ENCODE results near the gene AIFM3. TPM values are rescaled to one million over a fixed set of nuclear protein-coding genes. Genes with fewer than 3 reads are reported as not detected.

The AIFM3 gene
- polyA plus RNA-seq, 4 donors, result 5.1 to 9.4 (median 6.1) TPM

DNA sequence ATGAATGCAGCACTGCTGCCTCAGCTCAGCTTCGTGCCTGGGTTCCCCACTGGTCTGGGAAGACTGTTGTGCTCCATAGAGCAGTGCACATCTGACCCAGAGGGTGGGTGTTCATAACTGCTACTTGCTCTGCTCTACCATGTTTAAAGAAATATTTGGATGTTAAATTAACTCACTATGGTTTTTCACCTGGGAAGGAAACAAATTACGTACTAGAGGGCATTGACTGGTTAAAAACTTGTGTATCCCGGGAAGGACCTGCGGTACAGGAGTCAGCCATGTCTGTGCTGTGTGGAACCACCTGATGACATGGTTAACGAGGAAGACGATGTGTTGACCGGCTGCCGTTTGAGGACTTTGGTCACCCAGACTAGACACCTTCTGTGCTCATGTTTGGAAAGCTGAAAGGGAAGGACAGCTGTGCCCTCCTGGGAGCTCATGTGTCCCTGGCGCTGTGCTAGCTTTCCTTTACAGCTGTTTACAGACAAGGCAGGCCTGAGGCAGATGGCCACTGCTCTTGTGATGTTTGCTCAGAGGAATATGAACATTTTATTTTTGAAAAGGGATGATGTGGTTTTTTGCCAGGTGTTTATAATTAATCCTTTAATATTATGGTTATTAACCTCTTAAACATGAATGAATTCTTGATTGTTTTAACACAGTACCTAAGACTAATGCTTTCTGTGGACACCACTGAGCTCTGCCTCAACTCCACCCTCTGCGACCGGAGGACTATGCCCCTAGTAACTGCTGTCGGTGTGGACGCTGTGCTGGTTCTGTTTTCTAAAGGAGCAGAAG is 14.3 kb upstream of the AIFM3 start:
- Histone ChIP-seq H3K36me3 (ENCODE audit: control insufficient read depth in 3 of 3, insufficient read depth in 2 of 3, low read depth in 1 of 3, low read length in 3 of 3) (peaks cover 7 to 55% (median 17%) of the 10 kb centered on the region in 3 donors), H3K9me3 (ENCODE audit: control insufficient read depth in 2 of 2, insufficient read depth in 1 of 2, low read depth in 1 of 2, low read length in 1 of 2) (no peaks in the 10 kb centered on the region), H3K27me3 (ENCODE audit: control insufficient read depth in 3 of 3, insufficient read depth in 3 of 3, low read length in 3 of 3) (no peaks in the 10 kb centered on the region), H3K4me1 (ENCODE audit: control insufficient read depth in 3 of 3, insufficient read depth in 2 of 3, low read depth in 1 of 3, low read length in 2 of 3) (peaks cover 5 to 88% (median 8%) of the 10 kb centered on the region in 3 donors), H3K27ac (ENCODE audit: low read depth in 1 of 3, low read length in 2 of 3) (peak overlapping the region; percentile 79 to 90 (median 81)), H3K4me3 (ENCODE audit: low read depth in 1 of 3, low read length in 3 of 3) (no peak overlapping the region)
- WGBS, 3 donors, result 16 to 64% (median 42%) methylated on average over 13 of the region's 13 CpGs
- DNase-seq, result peak; percentile 86 to 92
- FAIRE-seq, result no peak

DNA sequence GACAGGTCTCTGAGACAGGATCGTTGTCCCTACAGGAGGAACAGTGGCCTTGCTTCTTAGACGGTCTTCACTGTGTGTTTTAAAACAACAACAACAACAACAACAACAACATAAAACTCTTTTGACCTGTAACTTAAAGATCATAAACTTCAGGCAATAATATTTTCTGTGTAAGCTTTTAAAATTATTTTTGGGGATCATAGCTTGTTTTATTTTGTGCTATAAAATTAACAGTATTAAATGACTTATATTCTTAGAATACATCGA is 13.8 kb upstream of the AIFM3 start:
- Histone ChIP-seq H3K27me3 (ENCODE audit: control insufficient read depth in 3 of 3, insufficient read depth in 3 of 3, low read length in 3 of 3) (no peaks in the 10 kb centered on the region), H3K4me3 (ENCODE audit: low read depth in 1 of 3, low read length in 3 of 3) (no peak overlapping the region), H3K27ac (ENCODE audit: low read depth in 1 of 3, low read length in 2 of 3) (peak overlapping the region; percentile 79 to 90 (median 81)), H3K36me3 (ENCODE audit: control insufficient read depth in 3 of 3, insufficient read depth in 2 of 3, low read depth in 1 of 3, low read length in 3 of 3) (peaks cover 7 to 55% (median 17%) of the 10 kb centered on the region in 3 donors), H3K9me3 (ENCODE audit: control insufficient read depth in 2 of 2, insufficient read depth in 1 of 2, low read depth in 1 of 2, low read length in 1 of 2) (no peaks in the 10 kb centered on the region), H3K4me1 (ENCODE audit: control insufficient read depth in 3 of 3, insufficient read depth in 2 of 3, low read depth in 1 of 3, low read length in 2 of 3) (peaks cover 5 to 85% (median 11%) of the 10 kb centered on the region in 3 donors)
- DNase-seq (no peak), FAIRE-seq (no peak)
- 19 to 56% (median 40%) methylated on average over 3 of the region's 3 CpGs for WGBS, 3 donors

DNA sequence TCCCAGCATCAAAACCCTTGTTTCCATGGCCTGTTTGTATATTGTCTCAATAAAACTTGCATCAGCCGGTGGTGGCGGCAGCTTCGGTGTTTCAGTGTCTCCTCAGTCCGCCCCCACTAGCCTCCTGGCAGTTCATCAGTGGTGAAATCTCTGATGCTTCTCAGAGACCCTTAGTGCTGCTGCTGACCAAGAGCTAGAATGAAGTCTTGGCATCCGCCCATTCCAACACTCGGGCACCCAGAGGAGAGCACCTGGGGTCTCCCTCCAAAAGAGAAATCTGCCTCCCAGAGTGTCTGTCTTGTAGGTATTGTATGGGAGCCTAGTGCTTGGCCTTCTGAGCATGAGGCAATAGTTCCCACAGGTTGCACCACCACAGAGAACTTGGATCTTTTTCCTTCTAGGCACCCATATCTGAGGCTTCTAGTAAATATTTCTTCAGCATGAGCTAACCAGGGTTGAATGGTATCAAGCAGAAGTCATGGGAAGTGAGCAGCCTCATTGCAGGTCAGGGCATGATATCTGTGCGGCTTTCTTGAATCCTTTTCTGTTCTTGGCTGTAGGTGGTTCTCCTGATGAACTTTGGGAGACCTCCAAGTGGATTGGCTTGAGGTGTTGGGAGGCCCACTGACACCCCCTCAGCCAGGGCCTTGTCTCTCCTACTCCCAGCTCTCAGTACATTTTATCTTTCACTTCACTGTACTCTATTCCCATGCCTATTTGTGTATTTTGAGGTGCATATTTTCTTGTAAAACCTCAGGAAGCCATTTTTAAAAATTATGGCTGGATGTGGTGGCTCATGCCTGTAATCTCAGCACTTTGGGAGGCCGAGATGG is 13.2 kb upstream of the AIFM3 start:
- peaks cover 5 to 81% (median 11%) of the 10 kb centered on the region in 3 donors for H3K4me1 ChIP-seq (ENCODE audit: control insufficient read depth in 3 of 3, insufficient read depth in 2 of 3, low read depth in 1 of 3, low read length in 2 of 3)
- FAIRE-seq (no peak), DNase-seq (peak in 1 of 2 donors; percentile 81)
- 60 to 85% (median 78%) methylated on average over 8 of the region's 8 CpGs for WGBS, 3 donors
- no peaks in the 10 kb centered on the region for H3K27me3 ChIP-seq (ENCODE audit: control insufficient read depth in 3 of 3, insufficient read depth in 3 of 3, low read length in 3 of 3)
- peak overlapping the region; percentile 44 to 81 (median 64) for H3K27ac ChIP-seq (ENCODE audit: low read depth in 1 of 3, low read length in 2 of 3)
- no peaks in the 10 kb centered on the region for H3K9me3 ChIP-seq (ENCODE audit: control insufficient read depth in 2 of 2, insufficient read depth in 1 of 2, low read depth in 1 of 2, low read length in 1 of 2)
- no peak overlapping the region for H3K4me3 ChIP-seq (ENCODE audit: low read depth in 1 of 3, low read length in 3 of 3)
- H3K36me3 ChIP-seq (ENCODE audit: control insufficient read depth in 3 of 3, insufficient read depth in 2 of 3, low read depth in 1 of 3, low read length in 3 of 3), result peaks cover 7 to 55% (median 17%) of the 10 kb centered on the region in 3 donors

DNA sequence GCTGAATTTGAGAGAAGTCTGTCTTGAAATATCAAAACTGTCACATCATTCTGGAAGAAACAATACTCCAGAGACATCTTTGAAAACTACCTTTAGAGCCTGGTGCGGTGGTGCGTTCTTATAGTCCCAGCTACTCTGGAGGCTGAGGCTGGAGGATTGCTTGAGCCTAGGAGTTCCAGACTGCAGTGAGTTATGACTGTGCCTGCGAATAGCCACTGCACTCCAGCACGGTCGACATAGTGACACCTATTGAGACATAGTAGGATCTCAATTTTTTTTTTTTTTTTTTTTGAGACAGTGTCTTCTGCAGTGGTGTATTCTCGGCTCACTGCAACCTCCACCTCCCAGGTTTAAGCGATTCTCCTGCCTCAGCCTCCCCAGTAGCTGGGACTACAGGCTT is 11.5 kb upstream of the AIFM3 start:
- H3K36me3 ChIP-seq (ENCODE audit: control insufficient read depth in 3 of 3, insufficient read depth in 2 of 3, low read depth in 1 of 3, low read length in 3 of 3), result peaks cover 7 to 40% (median 11%) of the 10 kb centered on the region in 3 donors
- FAIRE-seq (no peak), DNase-seq (no peak)
- H3K4me1 ChIP-seq (ENCODE audit: control insufficient read depth in 3 of 3, insufficient read depth in 2 of 3, low read depth in 1 of 3, low read length in 2 of 3), result peaks cover 5 to 66% (median 9%) of the 10 kb centered on the region in 3 donors
- peak overlapping the region in 2 of 3 donors; percentile 92 to 93 for H3K27ac ChIP-seq (ENCODE audit: low read depth in 1 of 3, low read length in 2 of 3)
- no peaks in the 10 kb centered on the region for H3K9me3 ChIP-seq (ENCODE audit: control insufficient read depth in 2 of 2, insufficient read depth in 1 of 2, low read depth in 1 of 2, low read length in 1 of 2)
- H3K4me3 ChIP-seq (ENCODE audit: low read depth in 1 of 3, low read length in 3 of 3), result no peak overlapping the region
- WGBS, 3 donors, result 69 to 74% (median 70%) methylated on average over 7 of the region's 7 CpGs
- H3K27me3 ChIP-seq (ENCODE audit: control insufficient read depth in 3 of 3, insufficient read depth in 3 of 3, low read length in 3 of 3), result no peaks in the 10 kb centered on the region

DNA sequence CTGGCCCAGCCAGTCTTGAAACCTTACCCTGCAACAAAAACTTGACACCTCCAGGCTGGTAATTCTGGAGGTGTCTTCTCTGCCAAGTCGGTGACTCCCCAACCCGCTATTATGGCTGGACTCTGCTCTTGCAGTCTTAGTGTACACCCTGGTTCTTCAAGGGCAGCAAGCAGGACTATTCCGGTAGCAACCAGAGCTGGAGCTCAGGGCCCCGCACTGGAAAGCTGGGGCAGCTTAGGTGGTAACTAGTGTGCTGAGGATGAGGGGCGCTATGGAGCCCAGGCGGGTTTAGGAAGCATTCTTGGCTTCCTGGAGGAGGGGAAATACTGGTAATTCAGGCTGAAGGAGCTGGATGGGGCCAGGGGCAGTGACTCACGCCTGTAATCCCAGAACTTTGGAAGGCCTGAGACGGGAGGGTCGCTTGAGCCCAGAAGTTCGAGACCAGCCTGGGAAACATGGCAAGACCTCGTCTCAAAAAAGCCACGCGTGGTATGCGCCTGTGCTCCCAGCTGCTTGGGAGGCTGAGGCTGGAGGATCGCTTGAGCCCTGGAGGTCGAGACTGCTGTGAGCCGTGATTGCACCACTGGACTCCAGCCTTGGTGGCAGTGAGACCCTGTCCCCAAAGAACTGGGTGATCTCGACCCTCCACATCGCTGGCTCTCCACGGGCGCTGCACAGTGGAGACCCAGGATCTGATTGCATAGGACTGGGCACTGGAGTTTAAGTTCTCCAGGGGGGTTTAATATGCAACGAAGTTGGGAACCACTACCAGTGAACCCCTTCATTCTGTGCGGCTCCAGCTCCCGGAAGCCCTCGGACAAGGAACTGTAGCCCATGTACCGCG is 10.6 kb upstream of the AIFM3 start:
- Histone ChIP-seq H3K4me3 (ENCODE audit: low read depth in 1 of 3, low read length in 3 of 3) (peak overlapping the region; percentile 55 to 93 (median 82)), H3K9me3 (ENCODE audit: control insufficient read depth in 2 of 2, insufficient read depth in 1 of 2, low read depth in 1 of 2, low read length in 1 of 2) (no peaks in the 10 kb centered on the region), H3K36me3 (ENCODE audit: control insufficient read depth in 3 of 3, insufficient read depth in 2 of 3, low read depth in 1 of 3, low read length in 3 of 3) (peaks cover 4 to 40% (median 9%) of the 10 kb centered on the region in 3 donors), H3K4me1 (ENCODE audit: control insufficient read depth in 3 of 3, insufficient read depth in 2 of 3, low read depth in 1 of 3, low read length in 2 of 3) (peaks cover 5 to 58% (median 9%) of the 10 kb centered on the region in 3 donors), H3K27me3 (ENCODE audit: control insufficient read depth in 3 of 3, insufficient read depth in 3 of 3, low read length in 3 of 3) (no peaks in the 10 kb centered on the region), H3K27ac (ENCODE audit: low read depth in 1 of 3, low read length in 2 of 3) (peak overlapping the region; percentile 92 to 97 (median 93))
- 7 to 33% (median 23%) methylated on average over 27 of the region's 27 CpGs for WGBS, 3 donors
- DNase-seq (peak; percentile 92 to 95), FAIRE-seq (no peak)

DNA sequence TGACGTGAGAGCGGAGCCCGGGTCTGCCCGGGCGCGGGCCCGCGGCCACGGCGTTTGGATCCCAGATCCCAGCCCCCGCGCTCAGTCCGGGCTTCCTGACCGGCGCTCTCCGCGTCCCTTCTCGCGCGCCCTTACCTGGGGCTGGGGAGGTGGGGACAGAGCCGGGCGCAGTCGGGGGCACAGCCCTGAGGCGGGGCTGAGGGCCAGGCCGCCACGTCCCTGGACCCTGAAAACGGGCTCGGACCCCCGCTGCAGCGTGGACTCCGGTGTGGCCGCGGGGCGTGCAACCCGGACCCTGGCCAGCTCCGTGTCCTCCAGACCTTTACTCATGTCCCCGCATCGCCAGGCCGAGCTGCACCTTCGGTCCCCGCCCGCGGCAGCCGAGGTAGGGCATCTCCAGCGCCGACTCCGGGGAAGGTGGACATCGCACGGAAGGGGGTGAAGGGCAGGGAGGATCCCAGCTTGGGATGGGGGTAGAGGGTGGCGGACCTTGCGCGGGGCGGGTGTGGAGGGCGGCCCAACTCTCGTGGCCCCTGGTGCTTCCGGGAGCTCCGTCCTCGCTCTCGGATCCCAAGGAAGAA is 9.9 kb upstream of the AIFM3 start:
- WGBS, 3 donors, result 1 to 4% (median 2%) methylated on average over 45 to 59 of the region's 59 CpGs
- H3K4me3 ChIP-seq (ENCODE audit: low read depth in 1 of 3, low read length in 3 of 3), result peak overlapping the region; percentile 55 to 93 (median 82)
- peak overlapping the region; percentile 92 to 97 (median 93) for H3K27ac ChIP-seq (ENCODE audit: low read depth in 1 of 3, low read length in 2 of 3)
- H3K27me3 ChIP-seq (ENCODE audit: control insufficient read depth in 3 of 3, insufficient read depth in 3 of 3, low read length in 3 of 3), result no peaks in the 10 kb centered on the region
- DNase-seq (peak; percentile 67 to 76), FAIRE-seq (no peak)
- H3K4me1 ChIP-seq (ENCODE audit: control insufficient read depth in 3 of 3, insufficient read depth in 2 of 3, low read depth in 1 of 3, low read length in 2 of 3), result peaks cover 0 to 55% (median 9%) of the 10 kb centered on the region in 3 donors
- H3K36me3 ChIP-seq (ENCODE audit: control insufficient read depth in 3 of 3, insufficient read depth in 2 of 3, low read depth in 1 of 3, low read length in 3 of 3), result peaks cover 2 to 35% (median 5%) of the 10 kb centered on the region in 3 donors
- no peaks in the 10 kb centered on the region for H3K9me3 ChIP-seq (ENCODE audit: control insufficient read depth in 2 of 2, insufficient read depth in 1 of 2, low read depth in 1 of 2, low read length in 1 of 2)

DNA sequence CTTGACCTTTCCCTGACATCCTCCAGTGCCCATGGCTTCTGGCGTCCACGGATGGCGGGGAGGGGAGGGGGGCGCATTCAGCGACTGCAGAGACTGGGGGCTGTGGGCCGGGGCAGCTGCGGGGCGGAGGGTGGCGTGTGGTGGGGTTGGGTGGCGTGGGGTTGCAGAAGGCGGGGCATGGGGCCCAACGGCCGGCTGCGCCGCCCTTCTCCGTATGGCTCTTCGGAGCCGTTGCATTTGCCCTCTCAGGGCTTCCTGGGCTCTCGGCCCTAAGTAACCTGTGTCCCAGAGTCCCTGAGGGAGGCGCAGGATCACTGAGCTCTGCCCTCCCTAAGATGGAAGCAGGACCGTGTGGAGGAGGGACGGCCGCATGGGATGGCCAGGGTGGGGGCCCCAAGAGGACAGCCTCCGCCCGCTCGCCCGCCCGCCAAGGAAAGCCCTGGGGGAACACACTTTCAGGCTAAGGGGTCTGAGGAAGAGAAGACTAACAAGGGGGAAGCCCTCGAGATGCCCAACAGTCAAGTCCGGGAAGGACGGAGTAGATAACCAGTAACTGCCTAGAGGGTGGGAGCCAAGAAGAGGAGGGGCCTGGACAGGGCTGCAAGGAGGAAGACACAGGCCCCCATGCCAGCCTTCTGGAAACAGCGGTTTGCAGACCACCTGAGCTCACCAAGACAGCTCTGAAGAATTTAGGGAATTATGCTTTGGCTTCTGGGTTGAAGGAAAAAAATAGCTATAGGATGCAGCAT is 9.2 kb upstream of the AIFM3 start:
- Histone ChIP-seq H3K9me3 (ENCODE audit: control insufficient read depth in 2 of 2, insufficient read depth in 1 of 2, low read depth in 1 of 2, low read length in 1 of 2) (no peaks in the 10 kb centered on the region), H3K27me3 (ENCODE audit: control insufficient read depth in 3 of 3, insufficient read depth in 3 of 3, low read length in 3 of 3) (no peaks in the 10 kb centered on the region), H3K4me1 (ENCODE audit: control insufficient read depth in 3 of 3, insufficient read depth in 2 of 3, low read depth in 1 of 3, low read length in 2 of 3) (peaks cover 0 to 48% (median 5%) of the 10 kb centered on the region in 3 donors), H3K4me3 (ENCODE audit: low read depth in 1 of 3, low read length in 3 of 3) (peak overlapping the region; percentile 55 to 93 (median 82)), H3K27ac (ENCODE audit: low read depth in 1 of 3, low read length in 2 of 3) (peak overlapping the region; percentile 92 to 97 (median 93)), H3K36me3 (ENCODE audit: control insufficient read depth in 3 of 3, insufficient read depth in 2 of 3, low read depth in 1 of 3, low read length in 3 of 3) (peaks cover 2 to 29% (median 3%) of the 10 kb centered on the region in 3 donors)
- no peak for FAIRE-seq
- WGBS, 3 donors, result 1 to 12% (median 3%) methylated on average over 12 to 32 of the region's 32 CpGs
- DNase-seq, result peak in 1 of 2 donors; percentile 74

Data from small intestine (tissue), 7 donors.